Activated T-cell treated with anti-CD3 and anti-CD28 coated beads for 4 hours (primary cell): ENCODE results near the gene CAMK2D.

Experiments used
- DNase-seq: peaks from one replicate; pipeline ENCODE4 v3.0.0-alpha.2; 2020

CAMK2D gene

GRCh38 chr4:113504422-113504821 is 257.1 kb downstream of the CAMK2D start:
- no peak for DNase-seq

DNA sequence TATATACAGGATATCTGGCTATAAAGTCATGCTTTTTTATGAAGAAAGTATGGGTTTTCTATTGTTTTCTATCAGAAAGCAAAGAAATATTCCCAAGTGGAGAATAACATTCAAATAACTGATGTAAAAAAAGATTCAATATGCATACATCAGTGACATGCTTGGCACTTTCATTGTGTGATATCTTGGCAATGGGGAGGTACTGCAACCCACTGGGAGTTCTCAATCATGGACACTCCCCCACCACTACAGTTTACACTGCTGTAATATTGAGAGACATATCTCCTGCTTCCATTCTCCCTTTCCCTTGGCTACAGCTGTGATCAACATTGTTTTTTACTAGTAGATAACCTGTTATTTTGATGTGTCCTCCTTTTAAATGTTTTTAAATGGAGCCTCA is 257.8 kb downstream of the CAMK2D start:
- no peak for DNase-seq

DNA sequence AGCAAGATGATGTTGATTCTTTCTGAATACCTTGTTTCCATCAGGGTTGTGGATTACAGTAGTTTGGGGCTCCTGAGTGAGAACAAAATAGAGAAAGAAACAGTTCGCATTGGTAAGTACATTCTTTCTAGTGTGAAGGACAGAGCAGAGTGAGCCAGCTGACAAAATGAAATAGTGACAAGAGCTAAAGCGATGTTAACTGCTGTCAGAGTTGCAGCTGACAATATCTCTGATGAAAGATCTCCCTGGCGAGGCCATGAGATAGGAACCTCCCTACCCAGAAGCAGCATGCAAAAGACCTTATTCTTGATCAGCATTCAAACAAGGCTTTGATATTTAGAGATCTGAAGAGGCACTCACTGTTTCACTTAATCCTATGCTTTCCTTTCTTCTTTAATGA is 258.6 kb downstream of the CAMK2D start:
- no peak for DNase-seq

DNA sequence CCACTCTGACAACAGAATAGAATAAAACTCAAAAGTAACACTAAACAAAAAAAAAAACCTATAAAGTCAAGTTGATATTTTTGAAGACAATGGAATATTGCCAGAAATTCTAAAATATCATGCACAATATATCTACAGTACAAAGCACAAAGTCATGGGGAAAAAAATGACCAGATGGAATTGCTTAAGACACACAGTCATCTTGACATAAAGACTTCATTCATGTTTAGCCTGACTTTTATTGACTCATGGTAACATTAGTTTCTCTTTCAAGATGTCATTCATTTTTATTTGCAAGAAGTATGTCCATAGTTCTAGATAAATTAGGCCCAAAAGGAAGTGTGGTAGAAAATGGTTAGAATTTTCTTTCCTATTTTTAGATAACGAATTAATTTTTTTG is 259.1 kb downstream of the CAMK2D start:
- DNase-seq = no peak

GRCh38 chr4:113500424-113500823 is 261.1 kb downstream of the CAMK2D start:
- DNase-seq = no peak

GRCh38 chr4:113499696-113500095 is 261.8 kb downstream of the CAMK2D start:
- DNase-seq = no peak

DNA sequence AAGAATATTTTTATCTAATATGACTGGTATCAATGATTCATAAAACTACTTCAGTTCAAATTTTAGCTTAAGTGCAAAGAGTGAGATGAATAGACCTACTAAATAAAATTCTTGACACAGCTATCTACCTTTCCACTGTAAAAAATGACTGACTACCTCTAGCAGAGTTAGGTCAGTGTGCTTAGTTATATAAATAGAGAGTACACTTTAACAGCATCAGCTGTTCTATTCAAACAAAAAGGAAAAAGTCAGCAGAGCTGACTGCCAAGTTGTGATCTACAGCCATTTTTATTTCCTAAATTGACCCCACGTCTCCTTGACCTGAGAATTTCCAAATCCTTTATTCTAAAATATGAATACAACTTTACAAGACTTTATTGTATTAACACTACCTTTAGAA is 262.4 kb downstream of the CAMK2D start:
- DNase-seq = no peak

DNA sequence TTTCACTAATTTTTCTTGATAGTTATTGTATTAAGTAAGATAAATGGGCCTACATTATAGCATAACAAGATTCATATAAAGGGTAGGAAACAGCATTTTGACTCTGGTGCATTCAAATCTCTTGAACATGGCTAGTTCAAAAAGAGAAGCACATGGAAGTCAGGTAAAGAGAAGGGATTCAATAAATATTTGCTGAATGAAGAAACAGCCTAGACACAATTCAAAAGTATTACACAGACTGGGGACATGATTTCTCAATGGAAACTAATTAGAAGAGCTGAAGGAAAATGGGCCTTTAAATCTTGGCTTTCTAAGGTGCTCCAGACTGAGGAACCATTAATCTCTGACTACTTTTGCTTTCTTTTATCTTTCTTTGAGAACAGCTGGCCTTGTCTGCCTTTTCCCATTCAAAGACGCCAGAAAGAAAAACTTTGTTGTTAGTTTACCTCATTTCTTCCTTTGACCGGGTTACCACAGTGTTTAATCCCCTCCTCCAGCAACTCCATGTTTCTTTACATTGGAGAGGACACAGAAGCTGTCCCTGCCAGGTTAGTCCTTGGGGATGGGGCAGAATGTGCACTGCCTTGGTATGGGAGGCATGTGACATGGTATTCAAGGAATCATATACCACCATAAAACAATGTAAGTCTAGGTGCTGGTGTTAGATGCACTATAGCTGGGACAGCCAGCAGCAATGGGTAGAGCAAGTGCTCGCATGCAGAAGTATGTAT is 264.2 kb downstream of the CAMK2D start:
- DNase-seq = no peak

DNA sequence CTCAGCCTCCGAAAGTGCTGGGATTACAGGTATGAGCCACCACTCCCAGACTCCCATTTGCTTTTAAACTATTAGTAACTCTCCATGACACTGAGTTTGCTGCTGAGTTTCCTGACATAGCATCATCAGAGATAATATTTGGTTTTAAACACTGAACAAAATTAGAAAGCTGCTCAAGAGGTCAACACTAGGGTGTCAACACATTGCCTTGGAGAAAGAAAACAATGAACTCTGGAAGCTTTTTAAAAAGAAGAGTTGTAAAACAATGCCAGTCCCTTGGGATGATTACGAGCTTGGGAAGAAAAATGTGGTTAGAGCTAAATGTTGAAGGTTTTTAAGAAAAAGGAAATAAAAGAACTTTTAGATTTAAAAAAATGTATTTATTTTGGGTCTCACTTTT is 264.8 kb downstream of the CAMK2D start:
- no peak for DNase-seq

- DNase-seq = no peak
Observed at GRCh38 chr4:113495790-113496189, 265.7 kb downstream of the CAMK2D start.

DNA sequence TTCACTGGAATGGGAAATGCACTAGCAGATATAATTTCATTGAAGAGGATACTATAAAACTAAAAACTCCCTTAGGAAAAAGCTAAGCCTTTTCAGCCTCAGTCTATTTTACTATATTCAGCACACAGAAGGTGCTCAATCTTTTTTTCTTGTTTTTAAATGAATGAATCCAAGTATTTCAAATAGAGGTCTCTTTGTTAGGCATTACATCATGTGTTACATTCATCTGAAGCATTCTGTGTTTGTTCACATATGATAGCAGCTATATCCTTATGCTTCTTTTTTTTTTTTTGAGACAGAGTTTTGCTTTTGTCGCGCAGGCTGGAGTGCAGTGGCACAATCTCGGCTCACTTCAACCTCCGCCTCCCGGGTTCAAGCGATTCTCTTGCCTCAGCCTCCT is 278.4 kb downstream of the CAMK2D start:
- no peak for DNase-seq

- DNase-seq = no peak
Observed at GRCh38 chr4:113482325-113482724, 279.2 kb downstream of the CAMK2D start.

- no peak for DNase-seq
Observed at GRCh38 chr4:113481820-113482219, 279.7 kb downstream of the CAMK2D start.

GRCh38 chr4:113480109-113480508 is 281.4 kb downstream of the CAMK2D start:
- DNase-seq = no peak

DNA sequence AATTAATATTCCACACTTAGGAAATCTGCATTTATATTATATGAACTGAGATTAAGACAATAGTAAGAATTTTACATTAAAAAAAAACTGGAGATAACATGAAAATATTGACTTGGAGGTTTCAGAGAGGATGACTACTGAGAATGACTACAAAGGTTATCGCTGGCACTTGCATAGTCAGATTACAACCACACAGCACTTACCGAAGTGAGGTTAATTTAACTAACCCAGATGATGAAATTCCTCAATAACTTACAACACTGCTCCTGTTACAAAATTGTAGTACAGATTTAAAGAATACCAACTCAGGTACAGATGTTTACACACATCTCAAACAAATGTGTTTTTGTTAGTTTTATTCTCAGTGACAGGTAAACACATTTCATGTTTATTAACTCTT is 283.5 kb downstream of the CAMK2D start:
- no peak for DNase-seq

GRCh38 chr4:113476800-113477199 is 284.7 kb downstream of the CAMK2D start:
- no peak for DNase-seq

GRCh38 chr4:113474017-113474416 is 287.5 kb downstream of the CAMK2D start:
- no peak for DNase-seq

GRCh38 chr4:113472864-113473263 is 288.7 kb downstream of the CAMK2D start:
- DNase-seq = no peak

GRCh38 chr4:113471146-113471860 is 290.2 kb downstream of the CAMK2D start:
- no peak for DNase-seq

DNA sequence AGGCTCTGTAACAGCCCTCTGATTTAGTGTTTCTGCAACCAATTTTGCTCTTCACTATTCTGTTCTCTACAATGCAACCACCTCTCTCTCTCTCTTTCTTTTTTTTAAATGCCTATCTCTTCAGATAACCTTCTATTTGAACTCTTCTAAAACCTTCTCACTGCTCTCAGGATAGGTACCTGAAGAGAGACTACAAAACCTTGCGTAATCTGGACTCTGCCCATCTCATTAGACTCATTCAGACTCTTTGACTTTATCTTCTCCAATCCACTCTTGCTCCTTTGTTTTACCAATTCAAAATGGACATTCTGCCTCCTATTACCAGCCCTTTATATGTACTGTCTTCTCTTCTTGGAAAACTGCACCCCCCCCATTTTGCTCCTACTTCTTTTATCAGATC is 291.6 kb downstream of the CAMK2D start:
- DNase-seq = no peak

- DNase-seq = no peak
Observed at GRCh38 chr4:113469023-113469390, 292.5 kb downstream of the CAMK2D start.

GRCh38 chr4:113468165-113469022 is 293.1 kb downstream of the CAMK2D start:
- DNase-seq = no peak

DNA sequence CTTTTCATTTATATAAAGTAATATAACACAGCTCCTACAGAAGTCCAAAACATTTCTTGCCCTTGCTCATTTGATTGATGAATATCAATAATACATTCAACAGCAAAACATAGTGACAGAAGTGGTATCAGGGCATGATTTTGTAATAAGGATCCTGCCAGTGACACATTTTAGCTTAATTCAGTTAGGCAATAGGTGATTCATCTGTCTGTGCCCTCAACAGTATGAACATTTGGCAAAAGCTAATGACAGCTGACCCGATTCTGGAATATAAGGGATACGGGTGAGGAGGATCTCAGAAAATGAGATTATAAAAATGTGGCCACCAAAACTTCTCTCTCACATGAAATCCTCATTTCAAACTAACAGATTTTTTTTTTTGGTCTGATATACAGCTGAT is 294.0 kb downstream of the CAMK2D start:
- no peak for DNase-seq

GRCh38 chr4:113462286-113462685 is 299.3 kb downstream of the CAMK2D start:
- no peak for DNase-seq
